Measurements from ENCODE around the gene CADPS2. TPM values are rescaled to one million over a fixed set of nuclear protein-coding genes. Genes with fewer than 3 reads are reported as not detected.

The CADPS2 gene
- total and polyA plus RNA-seq, 4 donors, result 16.0 to 76.7 (median 27.7) TPM

GRCh38 chr7:122556219-122556618, 330.0 kb downstream of the CADPS2 start:
- no peak for ATAC-seq (ENCODE audit: insufficient read depth, low FRiP score)
- Histone ChIP-seq H3K27ac (ENCODE audit: low read depth in 1 of 2, low read length in 1 of 2) (no peak overlapping the region), H3K36me3 (ENCODE audit: control insufficient read depth in 4 of 4, insufficient read depth in 4 of 4, low read length in 4 of 4) (peaks cover 0 to 2% (median under 1%) of the 10 kb centered on the region in 4 donors), H3K9me3 (ENCODE audit: control insufficient read depth in 4 of 4, insufficient read depth in 3 of 4, low read length in 3 of 4) (no peaks in the 10 kb centered on the region), H3K4me1 (ENCODE audit: control insufficient read depth in 5 of 5, insufficient read depth in 5 of 5, low read length in 5 of 5) (peaks cover 0 to 21% (median 0%) of the 10 kb centered on the region in 5 donors), H3K4me3 (no peak overlapping the region), H3K9ac (ENCODE audit: insufficient read depth in 1 of 2, low read length in 2 of 2) (no peak overlapping the region), H3K27me3 (ENCODE audit: control insufficient read depth in 3 of 3, insufficient read depth in 3 of 3, low read length in 2 of 3) (no peaks in the 10 kb centered on the region)
- TF ChIP-seq, protein P1, sequence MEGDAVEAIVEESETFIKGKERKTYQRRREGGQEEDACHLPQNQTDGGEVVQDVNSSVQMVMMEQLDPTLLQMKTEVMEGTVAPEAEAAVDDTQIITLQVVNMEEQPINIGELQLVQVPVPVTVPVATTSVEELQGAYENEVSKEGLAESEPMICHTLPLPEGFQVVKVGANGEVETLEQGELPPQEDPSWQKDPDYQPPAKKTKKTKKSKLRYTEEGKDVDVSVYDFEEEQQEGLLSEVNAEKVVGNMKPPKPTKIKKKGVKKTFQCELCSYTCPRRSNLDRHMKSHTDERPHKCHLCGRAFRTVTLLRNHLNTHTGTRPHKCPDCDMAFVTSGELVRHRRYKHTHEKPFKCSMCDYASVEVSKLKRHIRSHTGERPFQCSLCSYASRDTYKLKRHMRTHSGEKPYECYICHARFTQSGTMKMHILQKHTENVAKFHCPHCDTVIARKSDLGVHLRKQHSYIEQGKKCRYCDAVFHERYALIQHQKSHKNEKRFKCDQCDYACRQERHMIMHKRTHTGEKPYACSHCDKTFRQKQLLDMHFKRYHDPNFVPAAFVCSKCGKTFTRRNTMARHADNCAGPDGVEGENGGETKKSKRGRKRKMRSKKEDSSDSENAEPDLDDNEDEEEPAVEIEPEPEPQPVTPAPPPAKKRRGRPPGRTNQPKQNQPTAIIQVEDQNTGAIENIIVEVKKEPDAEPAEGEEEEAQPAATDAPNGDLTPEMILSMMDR (IDR thresholded peaks at IDR 0.05; ENCODE audit: control extremely low read depth, extremely low read depth), result no peak
- peak; percentile 71 to 92 (median 91) for DNase-seq

- peaks cover 0 to 21% (median 0%) of the 10 kb centered on the region in 5 donors for H3K4me1 ChIP-seq (ENCODE audit: control insufficient read depth in 5 of 5, insufficient read depth in 5 of 5, low read length in 5 of 5)
- no peak overlapping the region for H3K4me3 ChIP-seq
- ATAC-seq (ENCODE audit: insufficient read depth, low FRiP score) (no peak), DNase-seq (no peak)
- WGBS, 2 donors, result 76 to 79% methylated on average over 1 of the region's 1 CpG
- no peaks in the 10 kb centered on the region for H3K9me3 ChIP-seq (ENCODE audit: control insufficient read depth in 4 of 4, insufficient read depth in 3 of 4, low read length in 3 of 4)
- H3K9ac ChIP-seq (ENCODE audit: insufficient read depth in 1 of 2, low read length in 2 of 2), result no peak overlapping the region
- TF ChIP-seq, protein P1 (IDR thresholded peaks at IDR 0.05; ENCODE audit: control extremely low read depth, extremely low read depth), result no peak
- peaks cover 0 to 2% (median 0%) of the 10 kb centered on the region in 4 donors for H3K36me3 ChIP-seq (ENCODE audit: control insufficient read depth in 4 of 4, insufficient read depth in 4 of 4, low read length in 4 of 4)
- H3K27me3 ChIP-seq (ENCODE audit: control insufficient read depth in 3 of 3, insufficient read depth in 3 of 3, low read length in 2 of 3), result no peaks in the 10 kb centered on the region
- no peak overlapping the region for H3K27ac ChIP-seq (ENCODE audit: low read depth in 1 of 2, low read length in 1 of 2)
Observed at GRCh38 chr7:122553761-122554160, 332.5 kb downstream of the CADPS2 start.

- TF ChIP-seq, protein P1 (IDR thresholded peaks at IDR 0.05; ENCODE audit: control extremely low read depth, extremely low read depth), result no peak
- H3K4me1 ChIP-seq (ENCODE audit: control insufficient read depth in 5 of 5, insufficient read depth in 5 of 5, low read length in 5 of 5), result peaks cover 0 to 21% (median 0%) of the 10 kb centered on the region in 5 donors
- H3K4me3 ChIP-seq, result no peak overlapping the region
- peaks cover 0 to 2% (median 0%) of the 10 kb centered on the region in 4 donors for H3K36me3 ChIP-seq (ENCODE audit: control insufficient read depth in 4 of 4, insufficient read depth in 4 of 4, low read length in 4 of 4)
- no peaks in the 10 kb centered on the region for H3K9me3 ChIP-seq (ENCODE audit: control insufficient read depth in 4 of 4, insufficient read depth in 3 of 4, low read length in 3 of 4)
- ATAC-seq (ENCODE audit: insufficient read depth, low FRiP score) (no peak), DNase-seq (no peak)
- H3K27me3 ChIP-seq (ENCODE audit: control insufficient read depth in 3 of 3, insufficient read depth in 3 of 3, low read length in 2 of 3), result no peaks in the 10 kb centered on the region
- H3K27ac ChIP-seq (ENCODE audit: low read depth in 1 of 2, low read length in 1 of 2), result no peak overlapping the region
- H3K9ac ChIP-seq (ENCODE audit: insufficient read depth in 1 of 2, low read length in 2 of 2), result no peak overlapping the region
Observed at GRCh38 chr7:122552769-122553168, 333.5 kb downstream of the CADPS2 start.

DNA sequence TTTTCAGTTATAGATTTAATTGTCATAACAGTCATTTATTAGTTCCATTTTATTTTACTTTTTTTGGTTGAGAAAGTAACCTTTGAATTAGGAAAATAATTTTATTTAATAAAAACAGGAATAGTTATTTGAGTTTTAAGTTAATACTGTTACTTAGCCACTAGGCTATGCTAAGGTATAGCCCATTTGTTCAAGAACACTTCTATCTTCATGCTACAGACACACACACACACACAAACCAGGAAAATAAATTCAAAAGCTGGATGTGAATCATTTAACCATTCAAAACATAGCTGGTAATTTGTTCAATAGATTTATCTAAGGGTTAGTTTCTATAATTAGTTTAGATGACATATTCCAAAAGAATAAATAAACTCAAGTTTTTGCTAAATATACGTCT, 335.7 kb downstream of the CADPS2 start:
- WGBS, 2 donors, result 76 to 90% methylated on average over 1 of the region's 1 CpG

More for the DNA sequence above, 335.7 kb downstream of the CADPS2 start:
- no peaks in the 10 kb centered on the region for H3K9me3 ChIP-seq (ENCODE audit: control insufficient read depth in 4 of 4, insufficient read depth in 3 of 4, low read length in 3 of 4)
- H3K4me3 ChIP-seq, result no peak overlapping the region
- TF ChIP-seq, protein P1 (IDR thresholded peaks at IDR 0.05; ENCODE audit: control extremely low read depth, extremely low read depth), result no peak
- no peak overlapping the region for H3K9ac ChIP-seq (ENCODE audit: insufficient read depth in 1 of 2, low read length in 2 of 2)
- ATAC-seq (ENCODE audit: insufficient read depth, low FRiP score) (no peak), DNase-seq (peak in 1 of 3 donors; percentile 52)
- no peak overlapping the region for H3K27ac ChIP-seq (ENCODE audit: low read depth in 1 of 2, low read length in 1 of 2)
- peaks cover 0 to 7% (median 0%) of the 10 kb centered on the region in 5 donors for H3K4me1 ChIP-seq (ENCODE audit: control insufficient read depth in 5 of 5, insufficient read depth in 5 of 5, low read length in 5 of 5)
- H3K36me3 ChIP-seq (ENCODE audit: control insufficient read depth in 4 of 4, insufficient read depth in 4 of 4, low read length in 4 of 4), result peaks cover 0 to 4% (median under 1%) of the 10 kb centered on the region in 4 donors
- no peaks in the 10 kb centered on the region for H3K27me3 ChIP-seq (ENCODE audit: control insufficient read depth in 3 of 3, insufficient read depth in 3 of 3, low read length in 2 of 3)

Measured in lung (tissue), 12 donors.